Measurements from ENCODE around the gene CHST9.
"Not testable (repeated sequence)": the region's sequence is repeated elsewhere in the genome, so short reads cannot be mapped to it uniquely, and the experiment has no call there.

CHST9 gene

GRCh38 chr18:27165412-27165811 is 19.7 kb downstream of the CHST9 start:
- DNase-seq, result no peak

- DNase-seq, result no peak
Observed at GRCh38 chr18:27164905-27165304, 20.2 kb downstream of the CHST9 start.

- DNase-seq, result not testable (repeated sequence)
Observed at GRCh38 chr18:27163197-27163716, 21.9 kb downstream of the CHST9 start.

- DNase-seq, result not testable (repeated sequence)
Observed at GRCh38 chr18:27149240-27149639, 35.9 kb downstream of the CHST9 start.

- no peak for DNase-seq
Observed at GRCh38 chr18:27144672-27145071, 40.4 kb downstream of the CHST9 start.

- DNase-seq, result no peak
Observed at GRCh38 chr18:27143580-27144287, 41.4 kb downstream of the CHST9 start.

- DNase-seq, result no peak
Observed at GRCh38 chr18:27142891-27143290, 42.2 kb downstream of the CHST9 start.

- DNase-seq, result no peak
Observed at GRCh38 chr18:27141876-27142275, 43.2 kb downstream of the CHST9 start.

- no peak for DNase-seq
Observed at GRCh38 chr18:27138079-27138478, 47.0 kb downstream of the CHST9 start.

GRCh38 chr18:27136208-27136535 is 48.9 kb downstream of the CHST9 start:
- DNase-seq, result no peak

GRCh38 chr18:27135504-27136207 is 49.5 kb downstream of the CHST9 start:
- no peak for DNase-seq

GRCh38 chr18:27130065-27130630 is 55.0 kb downstream of the CHST9 start:
- DNase-seq, result no peak

GRCh38 chr18:27124196-27124595 is 60.9 kb downstream of the CHST9 start:
- DNase-seq, result no peak

- no peak for DNase-seq
Observed at GRCh38 chr18:27121108-27121507, 64.0 kb downstream of the CHST9 start.

- DNase-seq, result no peak
Observed at GRCh38 chr18:27120246-27120645, 64.9 kb downstream of the CHST9 start.

- no peak for DNase-seq
Observed at GRCh38 chr18:27118973-27119372, 66.1 kb downstream of the CHST9 start.

- no peak for DNase-seq
Observed at GRCh38 chr18:27114842-27115241, 70.3 kb downstream of the CHST9 start.

GRCh38 chr18:27113358-27113757 is 71.8 kb downstream of the CHST9 start:
- no peak for DNase-seq

- DNase-seq, result no peak
Observed at GRCh38 chr18:27110319-27110718, 74.8 kb downstream of the CHST9 start.

- no peak for DNase-seq
Observed at GRCh38 chr18:27109451-27109850, 75.7 kb downstream of the CHST9 start.

GRCh38 chr18:27108842-27109241 is 76.3 kb downstream of the CHST9 start:
- no peak for DNase-seq

- DNase-seq, result no peak
Observed at GRCh38 chr18:27104743-27105142, 80.4 kb downstream of the CHST9 start.

- no peak for DNase-seq
Observed at GRCh38 chr18:27094621-27095020, 90.5 kb downstream of the CHST9 start.

- DNase-seq, result not testable (repeated sequence)
Observed at GRCh38 chr18:27093290-27093689, 91.8 kb downstream of the CHST9 start.

All from NCI-H1105 (cell line).